GM10266 (cell line): ENCODE measurements around the gene PPP2R3B.
"Not testable (repeated sequence)": the region's sequence is repeated elsewhere in the genome, so short reads cannot be mapped to it uniquely, and the experiment has no call there.

Source experiments
- DNase-seq: peaks from one replicate; pipeline ENCODE4 v3.0.0; 2012; ENCODE audit errors: extremely low spot score
- TF ChIP-seq, protein P1 (sequence below): IDR thresholded peaks from 2 replicates; pipeline ENCODE4 v1.5.1; 2012; ENCODE audit warnings: mild to moderate bottlenecking, low read depth; ENCODE audit not compliant: control insufficient read depth, insufficient read depth; ENCODE audit errors: missing control alignments

The PPP2R3B gene

DNA sequence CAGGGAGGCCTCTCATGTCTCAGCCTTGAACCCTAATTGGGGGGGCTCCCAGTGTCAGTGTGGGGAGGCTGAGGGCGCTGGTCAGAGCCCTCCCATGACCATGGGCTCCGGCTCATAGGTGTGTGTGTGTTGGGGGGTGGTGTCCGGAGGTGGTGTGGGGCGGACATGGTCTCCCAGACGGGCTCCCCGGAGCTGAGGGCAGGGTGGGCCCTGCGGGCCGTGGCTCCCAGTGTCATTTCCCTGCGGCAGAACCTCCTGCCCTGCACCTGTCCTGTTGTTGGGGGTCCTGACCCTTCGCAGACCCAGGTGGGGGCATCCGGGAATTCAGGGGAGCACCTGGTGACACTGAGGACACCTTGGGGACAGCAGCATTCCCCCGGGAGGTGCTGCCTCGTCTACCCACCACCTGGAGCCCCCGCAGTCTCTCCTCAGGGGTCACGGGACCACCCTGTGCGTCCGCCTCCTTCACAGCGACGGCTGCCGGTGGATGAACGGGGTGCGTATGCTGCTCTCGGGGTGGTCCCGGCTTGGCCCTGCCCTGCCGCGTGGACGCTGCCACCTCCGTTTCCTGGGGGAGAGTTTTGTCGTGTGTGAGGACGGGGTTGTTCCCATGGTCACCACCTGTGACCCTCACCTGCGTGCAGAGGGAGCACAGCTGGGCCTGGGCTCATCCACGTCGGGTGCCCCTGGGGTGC lies 53.6 kb downstream of the PPP2R3B start:
- DNase-seq = no peak
- TF ChIP-seq, protein P1, sequence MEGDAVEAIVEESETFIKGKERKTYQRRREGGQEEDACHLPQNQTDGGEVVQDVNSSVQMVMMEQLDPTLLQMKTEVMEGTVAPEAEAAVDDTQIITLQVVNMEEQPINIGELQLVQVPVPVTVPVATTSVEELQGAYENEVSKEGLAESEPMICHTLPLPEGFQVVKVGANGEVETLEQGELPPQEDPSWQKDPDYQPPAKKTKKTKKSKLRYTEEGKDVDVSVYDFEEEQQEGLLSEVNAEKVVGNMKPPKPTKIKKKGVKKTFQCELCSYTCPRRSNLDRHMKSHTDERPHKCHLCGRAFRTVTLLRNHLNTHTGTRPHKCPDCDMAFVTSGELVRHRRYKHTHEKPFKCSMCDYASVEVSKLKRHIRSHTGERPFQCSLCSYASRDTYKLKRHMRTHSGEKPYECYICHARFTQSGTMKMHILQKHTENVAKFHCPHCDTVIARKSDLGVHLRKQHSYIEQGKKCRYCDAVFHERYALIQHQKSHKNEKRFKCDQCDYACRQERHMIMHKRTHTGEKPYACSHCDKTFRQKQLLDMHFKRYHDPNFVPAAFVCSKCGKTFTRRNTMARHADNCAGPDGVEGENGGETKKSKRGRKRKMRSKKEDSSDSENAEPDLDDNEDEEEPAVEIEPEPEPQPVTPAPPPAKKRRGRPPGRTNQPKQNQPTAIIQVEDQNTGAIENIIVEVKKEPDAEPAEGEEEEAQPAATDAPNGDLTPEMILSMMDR = no peak

DNA sequence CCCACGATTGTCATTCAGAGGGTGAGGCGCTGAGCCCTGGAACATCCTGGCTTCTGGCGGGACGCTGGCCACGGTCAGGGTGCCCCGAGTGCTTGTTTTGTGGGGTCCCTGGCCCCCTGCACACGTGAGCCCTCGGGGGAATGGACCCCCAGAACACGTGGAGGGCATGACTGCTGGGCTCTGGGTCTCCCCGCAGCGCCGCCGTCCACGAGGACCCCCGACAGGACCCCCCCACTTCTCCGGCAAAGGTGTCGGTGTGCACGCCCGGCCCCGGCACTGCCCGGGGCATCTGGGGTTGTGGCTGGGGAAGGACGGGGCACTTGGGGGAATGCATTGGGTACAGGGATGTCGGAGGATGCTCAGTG lies 54.2 kb downstream of the PPP2R3B start:
- DNase-seq = no peak
- TF ChIP-seq, protein P1 = no peak

DNA sequence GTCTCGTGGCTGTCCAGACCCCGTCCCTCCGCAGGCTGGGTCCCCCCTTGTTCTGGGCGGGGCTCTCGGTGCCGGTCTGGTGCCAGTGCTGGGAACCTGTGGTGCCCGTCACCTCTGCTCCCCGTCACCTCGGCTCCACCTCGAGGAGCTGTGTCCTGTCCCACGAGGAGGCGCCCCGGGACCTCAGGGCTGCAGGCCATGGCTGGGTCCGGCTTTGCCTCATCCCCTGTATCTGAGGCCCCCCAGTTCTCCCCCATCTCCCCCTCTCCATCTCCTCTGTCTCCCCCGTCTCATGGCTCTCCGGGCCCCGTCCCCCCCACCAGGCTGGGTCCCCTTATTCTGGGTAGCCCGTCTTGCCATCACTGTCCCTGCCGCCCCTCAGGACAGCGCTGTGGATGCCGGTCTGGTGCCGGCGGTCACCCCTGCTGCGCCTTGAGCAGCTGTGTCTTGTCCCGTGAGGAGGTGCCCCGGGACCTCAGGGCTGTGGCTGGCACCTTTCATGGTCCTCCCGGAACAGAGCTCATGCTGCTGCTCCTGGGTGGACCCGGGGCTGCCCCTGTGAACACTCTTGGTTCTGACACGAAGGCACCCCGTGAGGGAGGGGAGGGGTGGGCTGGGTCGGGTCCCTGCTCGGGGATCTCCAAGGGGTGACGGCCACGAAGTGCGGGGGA lies 54.7 kb downstream of the PPP2R3B start:
- DNase-seq = no peak
- TF ChIP-seq, protein P1 = no peak

- DNase-seq = no peak
- TF ChIP-seq, protein P1 = no peak
Observed at GRCh38 chrX:331151-331824, 55.4 kb downstream of the PPP2R3B start.

- TF ChIP-seq, protein P1 = no peak
- DNase-seq = no peak
Observed at GRCh38 chrX:330726-331150, 56.0 kb downstream of the PPP2R3B start.

- DNase-seq = not testable (repeated sequence)
Observed at GRCh38 chrX:330141-330725, 56.5 kb downstream of the PPP2R3B start.

- TF ChIP-seq, protein P1 = no peak
- no peak for DNase-seq
Observed at GRCh38 chrX:329291-329910, 57.3 kb downstream of the PPP2R3B start.
